Middle frontal gyrus (tissue), 1 donor: ENCODE data around the gene PPFIA3.
"Not testable (repeated sequence)": the region's sequence is repeated elsewhere in the genome, so short reads cannot be mapped to it uniquely, and the experiment has no call there.

Experiments used
- DNase-seq: peaks from one replicate; pipeline ENCODE4 v3.0.0-alpha.2; 2015; ENCODE audit warnings: low spot score; ENCODE audit errors: extremely low spot score

The PPFIA3 gene

GRCh38 chr19:49102303-49102702 is 17.0 kb upstream of the PPFIA3 start:
- DNase-seq = no peak

GRCh38 chr19:49103331-49104085 is 15.8 kb upstream of the PPFIA3 start:
- no peak for DNase-seq

GRCh38 chr19:49104229-49104864 is 15.0 kb upstream of the PPFIA3 start:
- no peak for DNase-seq

- DNase-seq = no peak
Observed at GRCh38 chr19:49106648-49107135, 12.7 kb upstream of the PPFIA3 start.

GRCh38 chr19:49107625-49108459 is 11.5 kb upstream of the PPFIA3 start:
- DNase-seq = no peak

GRCh38 chr19:49109051-49109450 is 10.3 kb upstream of the PPFIA3 start:
- no peak for DNase-seq

- no peak for DNase-seq
Observed at GRCh38 chr19:49109569-49110233, 9.6 kb upstream of the PPFIA3 start.

- DNase-seq = no peak
Observed at GRCh38 chr19:49110567-49110966, 8.8 kb upstream of the PPFIA3 start.

GRCh38 chr19:49111218-49111998 is 7.9 kb upstream of the PPFIA3 start:
- no peak for DNase-seq

GRCh38 chr19:49113762-49114629 is 5.3 kb upstream of the PPFIA3 start, which contains the start of gene LIN7B:
LIN7B (plus strand) TSS chr19:49114370; CDS start chr19:49114405, 35 bp downstream.
- no peak for DNase-seq

- peak; percentile 66 for DNase-seq
Observed at GRCh38 chr19:49114630-49115363, 4.5 kb upstream of the PPFIA3 start.

- DNase-seq = no peak
Observed at GRCh38 chr19:49116544-49116943, 2.8 kb upstream of the PPFIA3 start.

GRCh38 chr19:49117677-49118564 is 1.4 kb upstream of the PPFIA3 start:
- DNase-seq = no peak

GRCh38 chr19:49118565-49119410 is 556 bp upstream of the PPFIA3 start, which contains the start of gene C19orf73:
C19orf73 (minus strand) TSS chr19:49119143; CDS start chr19:49119022, 121 bp downstream.
- DNase-seq = peak; percentile 90

- DNase-seq = no peak
Observed at GRCh38 chr19:49120325-49120683, 960 bp downstream of the PPFIA3 start.

GRCh38 chr19:49120868-49121267 is 1.5 kb downstream of the PPFIA3 start:
- no peak for DNase-seq

- DNase-seq = not testable (repeated sequence)
Observed at GRCh38 chr19:49121841-49122240, 2.5 kb downstream of the PPFIA3 start.
